OCI-LY7 (cell line): ENCODE results near the gene AP1S1. TPM values are rescaled to one million over a fixed set of nuclear protein-coding genes. Genes with fewer than 3 reads are reported as not detected.

ENCODE experiments used
- BruUV-seq: library from RNA; stranded (reverse); fragments of 400-500 nt; replicated peaks from 2 replicates; lab custom pipeline; 2021; lab: Mats Ljungman, UMichigan
- CTCF ChIA-PET: fragments of 300-600 bp; sonication (Branson Sonifier 250); formaldehyde crosslinking; loops from one replicate; lab custom pipeline; 2022; ENCODE audit warnings: antibody characterized with exemption; ENCODE audit not compliant: unreplicated experiment; lab: Charles Lee
- POLR2A ChIA-PET: fragments of 300-600 bp; sonication (Branson Sonifier 250); formaldehyde crosslinking; loops from one replicate; lab custom pipeline; 2022; ENCODE audit warnings: antibody characterized with exemption; lab: Charles Lee
- DNase-seq: peaks from one replicate; pipeline ENCODE4 v3.0.0-alpha.2; 2015; ENCODE audit warnings: low spot score
- H2AFZ ChIP-seq: fragments of 200-600 bp; sonication (generic), shearing (Covaris generic); 2 replicates; pipeline ENCODE4 v1.6.1; 2014; ENCODE audit warnings: mild to moderate bottlenecking, antibody characterized with exemption, low read length, moderate library complexity
- H3K27ac ChIP-seq: fragments of 200-600 bp; sonication (generic); 2 replicates; pipeline ENCODE4 v1.5.1; 2014; ENCODE audit warnings: mixed run types, low read depth, mild to moderate bottlenecking, moderate library complexity, low read length, inconsistent platforms; ENCODE audit not compliant: poor library complexity, severe bottlenecking
- H3K36me3 ChIP-seq: fragments of 200-600 bp; sonication (generic); 2 replicates; pipeline ENCODE4 v1.6.1; 2014; ENCODE audit warnings: mild to moderate bottlenecking, antibody characterized with exemption, low read length, moderate library complexity, mixed read lengths; ENCODE audit not compliant: insufficient read depth
- H3K4me1 ChIP-seq: fragments of 200-600 bp; sonication (generic); 2 replicates; pipeline ENCODE4 v1.5.1; 2014; ENCODE audit warnings: mild to moderate bottlenecking, low read length; ENCODE audit not compliant: insufficient read depth, poor library complexity, severe bottlenecking
- H3K4me2 ChIP-seq: fragments of 200-600 bp; sonication (generic); 2 replicates; pipeline ENCODE4 v1.6.1; 2014; ENCODE audit warnings: mild to moderate bottlenecking, low read length
- H3K4me3 ChIP-seq: fragments of 200-600 bp; sonication (generic); 2 replicates; pipeline ENCODE4 v1.5.1; 2014; ENCODE audit warnings: mild to moderate bottlenecking, low read depth, low read length; ENCODE audit not compliant: poor library complexity, severe bottlenecking
- H3K79me2 ChIP-seq: fragments of 200-600 bp; sonication (generic); 2 replicates; pipeline ENCODE4 v1.6.1; 2016; ENCODE audit warnings: low read depth, mild to moderate bottlenecking, low read length, moderate library complexity, mixed read lengths; ENCODE audit not compliant: insufficient read depth
- H3K9me2 ChIP-seq: fragments of 200-600 bp; sonication (generic); 2 replicates; pipeline ENCODE4 v1.6.1; 2016; ENCODE audit warnings: mild to moderate bottlenecking, low read length, mixed read lengths; ENCODE audit not compliant: insufficient read depth
- H3K9me3 ChIP-seq: fragments of 200-600 bp; sonication (generic); 2 replicates; pipeline ENCODE4 v1.6.1; 2014; ENCODE audit warnings: mild to moderate bottlenecking, mixed run types, low read length, mixed read lengths
- H4K20me1 ChIP-seq: fragments of 200-600 bp; sonication (generic); 2 replicates; pipeline ENCODE4 v1.6.1; 2014; ENCODE audit warnings: mild to moderate bottlenecking, antibody characterized with exemption, low read length, moderate library complexity, mixed read lengths; ENCODE audit not compliant: insufficient read depth
- CTCF ChIP-seq: fragments of 200-600 bp; sonication (generic); conservative IDR thresholded peaks from 2 replicates; pipeline ENCODE4 v1.5.1; 2014; ENCODE audit warnings: mild to moderate bottlenecking, antibody characterized with exemption, low read length, moderate library complexity, mixed read lengths
- EZH2phosphoT487 ChIP-seq: fragments of 200-600 bp; sonication (generic); IDR thresholded peaks from 2 replicates; pipeline ENCODE4 v1.6.1; 2018; ENCODE audit warnings: low read depth, borderline replicate concordance, mild to moderate bottlenecking, mixed run types, antibody characterized with exemption, low read length, moderate library complexity, mixed read lengths
- intact Hi-C: fragments of 100-400 bp; cut with micrococcal nuclease; formaldehyde crosslinking; loops from one replicate; pipeline ENCODE4 v1.10.0; 2022; ENCODE audit not compliant: unreplicated experiment
- total RNA-seq, 2 experiments: library from RNA; depleted of rRNA in 1 of 2; stranded (reverse); fragments of >200 nt in 1 of 2; shearing (Covaris generic) in 1 of 2; gene quantifications; 2 replicates each; pipeline ENCODE4 v1.2.3, GENCODE V29; 2014 to 2022

The AP1S1 gene
- total RNA-seq, 2 experiments from 2014 or later = 57.9 to 67.3 TPM

- H2AFZ ChIP-seq = no peak overlapping the region
- no peak for DNase-seq
- no peaks in the 10 kb centered on the region for H3K9me3 ChIP-seq
- intact Hi-C loops = no loop called here
- POLR2A ChIA-PET = interaction anchor here (0.9 kb wide), 1 partner anchor 22 kb away, joined by 4 read pairs; no protein-coding TSS in a partner anchor
- TF ChIP-seq EZH2phosphoT487 = no peak
- TF ChIP-seq CTCF = no peak
- no peaks in the 10 kb centered on the region for H4K20me1 ChIP-seq
- H3K4me3 ChIP-seq = no peak overlapping the region
- H3K27ac ChIP-seq = no peak overlapping the region
- CTCF ChIA-PET = interaction anchor here (0.6 kb wide), 1 partner anchor 11 kb away, joined by 3 read pairs; no protein-coding TSS in a partner anchor
- H3K4me2 ChIP-seq = no peak overlapping the region
- BruUV-seq = no TSS peak
- H3K9me2 ChIP-seq = no peaks in the 10 kb centered on the region
- H3K36me3 ChIP-seq = no peaks in the 10 kb centered on the region
- peaks cover 15% of the 10 kb centered on the region for H3K4me1 ChIP-seq
- no peaks in the 10 kb centered on the region for H3K79me2 ChIP-seq
Measured at GRCh38 chr7:101151908-101152651, 2.2 kb upstream of the AP1S1 start.

GRCh38 chr7:101154693-101155102 lies 422 bp downstream of the AP1S1 start:
- CTCF ChIA-PET = interaction anchor here (0.6 kb wide), 1 partner anchor 298 kb away, joined by 4 read pairs; no protein-coding TSS in a partner anchor
- H3K9me3 ChIP-seq = no peaks in the 10 kb centered on the region
- no peak for DNase-seq
- peak overlapping the region; percentile 77 for H2AFZ ChIP-seq
- no TSS peak for BruUV-seq
- intact Hi-C loops = no loop called here
- no peaks in the 10 kb centered on the region for H4K20me1 ChIP-seq
- TF ChIP-seq EZH2phosphoT487 (no peak), CTCF (0 out of 2 replicates have a peak, but pooled peaks have one; percentile 20)
- no peaks in the 10 kb centered on the region for H3K36me3 ChIP-seq
- peak overlapping the region; percentile 16 for H3K27ac ChIP-seq
- peak overlapping the region; percentile 71 for H3K4me2 ChIP-seq
- peak overlapping the region; percentile 94 for H3K4me3 ChIP-seq
- H3K79me2 ChIP-seq = no peaks in the 10 kb centered on the region
- H3K9me2 ChIP-seq = no peaks in the 10 kb centered on the region
- POLR2A ChIA-PET = interaction anchor here (0.9 kb wide), 2 partner anchors 10 to 98 kb away, joined by 3 to 6 read pairs; no protein-coding TSS in a partner anchor
- H3K4me1 ChIP-seq = peaks cover 15% of the 10 kb centered on the region
